ENCODE results near the gene R3HDM2.

The R3HDM2 gene

DNA sequence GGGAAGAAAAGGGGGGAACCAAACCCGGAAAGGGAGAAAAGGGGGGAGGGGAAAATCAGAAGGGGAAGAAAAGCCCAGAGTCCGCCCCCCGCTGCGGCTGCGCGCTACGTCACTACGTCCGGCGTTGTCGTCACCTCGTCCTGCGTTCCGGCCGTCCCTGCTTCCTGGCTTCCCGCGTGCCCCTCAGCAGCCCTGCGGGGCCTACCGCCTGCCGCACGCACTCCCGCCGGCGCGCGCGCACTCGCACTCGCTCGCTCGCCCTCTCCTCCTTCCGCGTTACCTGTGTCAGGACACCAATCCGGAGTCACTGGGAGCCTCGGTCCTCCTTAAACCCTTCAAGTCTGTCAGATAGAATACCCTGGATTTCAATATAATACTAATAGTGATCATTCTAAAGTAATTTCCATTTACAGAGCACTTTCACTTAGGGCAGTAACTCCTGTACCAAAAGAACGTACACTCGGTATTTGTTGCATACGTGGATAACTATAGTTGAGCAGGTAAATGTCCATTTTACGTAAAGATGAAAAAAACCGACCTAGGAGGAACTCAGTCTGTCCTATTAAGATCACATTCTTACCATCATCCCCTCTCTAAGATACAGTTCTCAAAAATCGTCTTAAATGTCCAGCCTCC is at the start of gene R3HDM2:
Gene R3HDM2, minus strand, starts transcription at position 113 of the 636 bp plus-strand sequence. CDS start 120,615 bp downstream, outside the sequence.
- DNase-seq (ENCODE audit: low read depth in 2 of 2), result peak; percentile 88 to 94

DNA sequence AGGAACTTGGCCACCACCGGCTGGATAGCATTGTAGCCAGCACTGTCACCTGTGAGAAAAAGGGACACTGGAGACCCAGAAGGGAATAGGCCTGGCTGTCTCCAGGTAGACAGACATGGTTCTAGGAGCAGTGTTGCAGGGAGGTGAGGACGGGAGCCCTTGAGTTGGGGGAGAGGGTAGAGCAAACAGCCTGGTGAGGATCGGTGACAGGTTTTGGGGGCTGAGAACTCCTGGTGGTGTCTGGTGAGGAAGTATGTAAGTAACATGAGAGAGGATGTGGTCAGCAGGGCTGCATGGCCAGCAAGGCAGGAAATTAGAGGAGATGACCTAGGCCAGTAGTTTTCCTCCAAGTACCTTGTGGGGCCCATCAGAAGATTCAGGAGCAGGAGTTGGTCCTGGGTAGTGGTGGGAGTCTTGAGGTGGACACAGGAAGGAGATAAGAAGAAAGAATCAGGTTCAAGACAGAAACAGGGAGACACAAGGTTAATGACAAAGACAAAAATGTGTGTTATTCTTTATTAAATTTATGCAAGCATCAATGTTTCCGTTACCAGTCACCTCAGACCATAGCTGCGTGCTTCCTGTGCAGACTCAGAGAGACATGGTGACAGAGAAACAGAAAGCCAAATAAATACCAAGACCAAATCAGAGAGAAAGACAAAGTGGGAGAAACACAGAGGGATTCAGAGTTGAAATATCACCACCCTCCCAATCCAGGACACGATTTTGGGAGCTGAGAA is 48.7 kb upstream of the R3HDM2 start, which contains the start of gene ARHGAP9:
Gene ARHGAP9, minus strand, starts transcription at position 491 of the 740 bp plus-strand sequence. Its CDS starts 460 bp downstream, at position 31.
- no peak for DNase-seq (ENCODE audit: low read depth in 2 of 2)

DNA sequence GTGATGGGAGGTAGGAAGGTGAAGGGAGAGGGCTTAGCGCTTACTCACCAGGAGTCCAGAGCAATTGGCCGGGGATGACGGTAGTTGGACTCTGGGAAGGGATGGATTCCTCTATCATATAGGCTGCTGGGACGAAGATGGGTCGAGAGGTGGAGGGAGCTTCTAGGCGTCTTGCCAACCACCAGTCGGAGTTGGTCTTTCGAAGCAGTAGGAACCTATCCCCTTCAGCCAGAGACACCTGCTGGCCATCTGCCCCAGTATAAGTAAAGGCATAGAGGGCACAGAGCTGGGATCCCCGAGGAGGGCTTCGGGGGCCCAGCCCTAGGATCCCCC is 48.2 kb upstream of the R3HDM2 start:
- DNase-seq (ENCODE audit: low read depth in 2 of 2), result no peak

DNA sequence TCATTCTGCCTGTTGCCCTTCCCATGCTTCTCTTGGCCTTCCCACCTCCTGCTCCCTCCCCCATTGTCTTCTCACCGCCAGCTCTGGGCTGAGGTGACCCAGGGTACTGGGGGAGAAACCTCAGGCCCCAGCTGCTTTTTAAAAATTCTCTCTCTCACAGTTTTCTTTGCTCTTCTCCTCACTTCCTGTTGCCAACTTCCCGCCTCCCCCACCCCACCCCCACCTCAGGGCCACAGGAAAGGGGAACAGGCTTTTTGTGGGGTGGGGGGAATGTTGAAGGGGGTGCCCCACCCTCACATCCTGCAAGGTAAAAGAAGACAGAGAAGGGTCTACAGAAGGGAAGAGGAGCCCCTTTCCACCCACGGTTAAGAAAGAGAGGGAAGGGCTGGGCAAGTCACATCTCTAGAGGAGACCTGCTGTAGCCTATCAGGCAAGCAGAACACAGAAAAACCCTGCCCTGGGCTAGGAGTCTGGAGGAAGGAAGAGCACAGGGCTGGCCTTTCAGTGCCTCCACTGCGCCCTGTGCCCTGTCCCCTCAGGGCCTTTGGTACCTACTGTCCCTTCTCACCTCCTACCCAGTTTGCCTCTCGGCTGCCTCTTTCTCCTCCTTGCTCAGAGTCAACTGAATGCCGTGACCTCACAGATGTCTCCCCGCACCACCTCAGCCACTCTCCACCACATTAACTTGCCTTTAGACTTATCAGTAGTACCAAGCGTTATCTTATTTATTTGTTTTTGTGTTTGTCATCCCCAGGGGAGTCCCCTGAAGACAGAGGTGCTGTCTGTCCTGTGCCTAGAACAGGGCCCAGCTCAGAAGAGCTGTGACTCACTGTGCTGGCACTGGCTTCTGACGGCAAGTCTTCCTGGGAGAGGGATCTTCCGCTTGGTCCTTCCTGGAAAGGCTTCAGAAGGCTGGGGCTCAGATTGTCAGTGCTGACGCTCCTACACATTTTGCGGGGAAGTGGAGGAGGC is 47.2 kb upstream of the R3HDM2 start:
- DNase-seq (ENCODE audit: low read depth in 2 of 2), result no peak

DNA sequence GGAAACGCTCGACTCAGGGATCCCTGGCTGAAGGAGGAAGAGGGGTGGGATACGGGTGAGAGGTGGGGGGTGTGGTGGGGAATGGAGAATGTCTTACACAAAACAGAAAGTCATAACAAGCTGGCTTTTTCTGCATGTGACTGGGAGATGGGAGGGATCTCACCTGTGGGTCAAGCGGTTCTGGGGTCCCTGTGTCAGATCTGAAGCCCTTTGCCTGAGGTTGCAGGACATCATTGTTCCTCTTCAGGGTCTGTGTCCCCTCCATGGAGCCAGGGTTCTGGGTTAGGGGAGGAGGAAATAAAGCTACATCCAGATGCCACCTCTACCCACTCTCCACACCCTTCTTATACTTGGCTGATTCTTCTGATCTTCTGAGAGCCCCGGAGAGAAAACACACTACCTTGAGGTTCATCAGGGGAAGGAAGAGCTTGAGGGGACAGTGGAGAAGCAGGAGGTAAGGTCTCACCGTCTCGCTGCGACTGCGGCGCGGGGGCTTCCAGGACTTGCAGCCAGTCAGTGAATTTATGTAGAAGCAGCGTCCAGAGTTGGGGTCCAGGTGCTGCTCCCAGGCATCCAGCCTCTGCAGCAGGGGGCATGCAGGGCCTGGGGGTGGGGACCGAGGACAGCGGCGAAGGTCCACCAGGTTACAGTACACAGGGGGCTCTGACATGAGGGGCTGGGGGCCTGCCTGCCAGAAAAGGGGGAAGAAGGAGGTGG is 46.3 kb upstream of the R3HDM2 start:
- no peak for DNase-seq (ENCODE audit: low read depth in 2 of 2)

DNA sequence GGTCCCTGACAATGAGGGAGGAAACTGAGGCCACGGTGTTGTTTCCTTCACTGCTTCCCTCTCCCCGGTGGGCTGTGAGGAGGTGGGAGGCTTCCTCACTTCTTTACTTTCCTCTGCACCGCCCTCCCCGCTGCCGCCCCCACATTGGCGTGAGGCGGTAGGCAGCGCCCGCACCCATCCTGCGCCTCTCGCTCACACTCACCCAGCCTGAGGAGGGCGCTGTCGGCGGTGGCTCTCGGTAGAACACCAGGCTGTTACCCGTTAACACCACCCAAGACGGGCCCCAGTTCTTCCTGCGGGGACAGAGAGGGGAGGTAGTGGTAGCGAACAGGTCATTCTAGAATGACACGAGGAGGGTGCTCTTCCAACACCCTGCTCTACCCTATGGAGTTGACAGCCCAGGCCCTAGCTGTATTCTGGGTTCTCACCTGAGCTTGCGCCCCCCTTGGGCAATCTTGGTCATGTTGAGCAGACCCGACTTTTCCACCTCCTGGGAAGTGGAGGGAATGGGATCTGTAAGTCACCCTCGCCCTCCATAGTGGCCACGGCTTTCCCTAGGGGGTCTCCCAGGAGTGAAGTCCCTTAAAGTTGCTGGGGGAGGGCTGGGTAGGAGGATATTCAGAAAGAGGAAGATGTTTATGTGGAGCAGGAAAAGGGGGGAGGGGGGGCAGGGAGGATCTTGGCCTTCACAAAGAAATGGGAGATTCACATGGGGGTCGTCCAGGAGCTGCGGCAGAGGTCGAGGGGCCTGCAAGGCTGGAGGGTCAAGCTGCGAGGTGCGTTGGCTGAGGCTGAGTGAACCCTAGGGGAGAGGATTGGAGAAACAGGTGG is 45.5 kb upstream of the R3HDM2 start:
- DNase-seq (ENCODE audit: low read depth in 2 of 2), result no peak

DNA sequence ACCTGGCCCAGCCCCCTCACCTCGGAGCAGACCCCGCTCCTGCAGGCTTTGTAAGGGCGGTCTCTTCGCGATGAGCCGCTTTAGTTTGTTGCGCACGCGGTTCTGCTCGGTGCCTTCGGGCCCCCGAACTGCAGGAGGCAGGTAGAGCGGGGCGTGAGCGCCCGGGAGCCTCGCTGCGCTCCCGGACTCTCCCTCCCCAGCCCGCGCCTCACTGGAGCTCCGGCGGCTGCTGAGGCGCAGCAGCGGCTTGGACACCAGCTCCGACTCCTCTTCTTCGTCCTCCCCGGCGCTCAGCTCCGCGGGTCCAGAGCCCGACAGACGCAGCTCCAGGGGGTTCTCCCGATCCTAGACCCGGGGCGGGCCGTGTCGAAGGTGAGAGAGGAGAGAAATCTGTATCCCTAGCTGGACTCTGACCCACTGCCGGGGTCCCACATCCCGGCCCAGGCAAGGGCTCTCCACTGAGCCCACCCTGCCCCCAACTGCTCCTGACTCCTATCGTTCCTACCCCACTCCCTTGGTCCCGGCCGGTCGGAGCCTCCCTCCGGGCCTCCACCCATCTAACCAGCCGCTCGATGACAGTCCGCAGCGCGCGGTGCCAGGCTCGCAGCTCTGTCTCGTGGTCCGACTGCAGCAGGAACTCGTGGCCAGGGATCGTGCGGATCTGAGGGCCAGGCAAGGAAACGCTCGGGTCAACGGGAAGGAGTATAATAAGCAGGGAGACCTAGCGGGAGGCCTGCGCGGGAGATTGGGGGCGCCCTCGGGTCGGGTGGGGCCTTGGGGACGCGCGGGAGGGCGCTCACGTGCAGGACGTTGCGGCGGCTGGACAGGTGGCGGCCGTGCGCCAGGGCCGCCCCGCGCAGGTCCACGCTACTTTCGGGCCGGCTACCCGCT is 44.7 kb upstream of the R3HDM2 start:
- no peak for DNase-seq (ENCODE audit: low read depth in 2 of 2)

DNA sequence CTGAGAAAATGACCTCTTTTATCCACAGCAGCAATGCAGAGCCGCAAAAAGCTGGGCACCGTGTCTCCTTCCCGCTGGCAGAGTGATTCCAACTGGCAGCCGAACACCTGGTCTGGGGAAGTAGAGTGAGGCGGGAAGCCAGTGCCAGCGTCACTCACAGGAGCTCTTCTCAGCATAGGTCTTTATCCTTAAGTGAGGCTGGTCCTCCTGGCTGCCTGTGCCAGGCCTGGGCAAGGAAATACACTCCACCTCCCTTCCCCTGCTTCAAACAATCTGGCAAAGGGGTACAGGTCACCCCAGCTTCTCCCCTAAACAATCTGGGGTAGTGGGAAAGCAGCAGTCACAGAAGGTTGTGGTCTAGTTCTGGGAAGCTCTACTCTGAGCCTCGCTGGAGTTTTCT is 44.0 kb upstream of the R3HDM2 start:
- DNase-seq (ENCODE audit: low read depth in 2 of 2), result no peak

DNA sequence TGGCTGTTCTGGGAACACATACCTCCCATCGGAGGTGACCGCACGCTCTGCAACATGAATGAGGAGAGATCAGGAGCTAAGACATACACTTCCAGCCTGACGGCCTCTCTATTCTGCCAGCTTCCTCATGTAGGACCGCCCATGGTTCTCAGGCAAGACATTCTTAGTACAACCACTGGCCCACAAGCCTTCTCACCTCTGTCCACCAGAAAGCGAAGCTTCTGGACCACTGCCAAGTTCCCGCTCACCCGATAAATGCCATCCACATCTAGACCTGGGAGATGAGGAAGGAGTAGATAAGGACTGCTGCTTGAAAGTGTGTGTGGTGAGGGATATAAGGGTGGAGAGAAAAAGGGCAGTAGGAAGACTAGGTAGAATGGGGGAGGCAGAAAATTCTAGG is 43.6 kb upstream of the R3HDM2 start:
- no peak for DNase-seq (ENCODE audit: low read depth in 2 of 2)

DNA sequence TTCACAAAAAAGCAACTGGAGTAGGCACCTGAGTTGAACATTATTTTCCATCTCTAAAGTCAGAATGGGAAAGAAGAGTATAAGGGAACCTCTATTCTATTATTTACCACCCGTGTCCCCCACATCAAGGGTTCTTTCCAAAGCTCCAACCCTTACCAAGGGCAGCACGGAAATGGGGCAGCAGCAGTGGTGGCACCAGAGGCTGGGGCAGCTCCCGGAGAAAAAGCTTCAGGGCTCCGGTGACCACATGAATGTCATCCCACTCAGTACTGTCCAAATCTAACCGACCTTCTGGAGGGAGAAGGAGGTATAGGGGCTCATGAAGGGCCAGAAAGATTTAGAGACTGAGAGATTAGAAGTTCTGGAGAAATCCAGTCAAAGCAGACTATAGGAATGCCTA is 43.0 kb upstream of the R3HDM2 start:
- no peak for DNase-seq (ENCODE audit: low read depth in 2 of 2)

DNA sequence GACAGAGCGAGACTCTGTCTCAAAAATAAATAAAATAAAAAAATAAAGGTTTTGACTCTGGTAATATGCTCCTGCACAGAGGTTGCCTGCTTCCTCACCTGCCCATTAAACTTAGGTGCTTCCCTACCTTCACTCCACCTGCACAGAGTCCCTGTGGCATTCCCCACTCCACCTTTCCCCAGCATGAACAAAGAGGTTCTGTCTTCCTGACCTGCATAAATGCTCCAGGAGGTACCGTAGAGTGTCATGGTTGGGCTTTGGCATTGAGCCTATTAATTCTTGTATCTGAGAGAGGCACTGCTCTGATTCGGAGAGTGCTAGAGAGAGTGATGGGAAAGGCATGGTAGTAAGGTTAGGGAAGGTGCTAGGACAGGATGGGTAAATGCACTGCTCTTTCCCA is 42.5 kb upstream of the R3HDM2 start:
- no peak for DNase-seq (ENCODE audit: low read depth in 2 of 2)

DNA sequence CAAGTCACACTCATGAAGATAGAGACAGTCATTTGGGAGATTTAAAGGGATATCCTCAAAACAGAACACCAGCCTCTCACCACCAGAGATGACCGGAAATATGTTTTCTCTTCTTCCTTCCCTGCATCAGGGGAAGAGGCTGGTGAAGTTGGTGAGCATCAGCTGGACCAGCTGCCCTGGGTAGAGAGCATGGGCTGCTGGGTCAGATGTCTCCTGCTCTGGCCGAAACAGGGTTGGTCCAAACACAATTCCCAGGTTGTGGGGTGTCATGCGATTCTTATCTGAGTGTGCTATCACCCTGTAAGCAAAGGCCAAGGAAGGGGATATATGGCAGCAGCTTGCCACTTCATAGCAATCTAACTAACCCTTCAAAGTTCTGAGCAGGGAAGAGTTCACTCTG is 41.5 kb upstream of the R3HDM2 start:
- no peak for DNase-seq (ENCODE audit: low read depth in 2 of 2)

DNA sequence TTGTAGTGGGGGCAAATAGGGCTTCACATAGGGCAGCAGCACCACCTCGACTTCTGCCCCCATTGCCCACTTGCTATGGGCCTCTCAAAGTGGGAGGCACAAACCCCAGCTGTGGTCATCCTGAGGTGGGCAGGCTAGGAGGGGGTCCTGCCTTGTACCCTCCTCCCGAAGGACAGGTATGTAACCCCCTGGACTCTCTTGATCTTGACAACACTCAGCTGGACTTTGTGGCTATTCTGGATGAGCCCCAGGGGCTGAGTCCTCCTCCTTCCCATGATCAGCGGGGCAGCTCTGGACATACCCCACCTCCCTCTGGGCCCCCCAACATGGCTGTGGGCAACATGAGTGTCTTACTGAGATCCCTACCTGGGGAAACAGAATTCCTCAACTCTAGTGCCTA is 40.8 kb upstream of the R3HDM2 start:
- no peak for DNase-seq (ENCODE audit: low read depth in 2 of 2)

DNA sequence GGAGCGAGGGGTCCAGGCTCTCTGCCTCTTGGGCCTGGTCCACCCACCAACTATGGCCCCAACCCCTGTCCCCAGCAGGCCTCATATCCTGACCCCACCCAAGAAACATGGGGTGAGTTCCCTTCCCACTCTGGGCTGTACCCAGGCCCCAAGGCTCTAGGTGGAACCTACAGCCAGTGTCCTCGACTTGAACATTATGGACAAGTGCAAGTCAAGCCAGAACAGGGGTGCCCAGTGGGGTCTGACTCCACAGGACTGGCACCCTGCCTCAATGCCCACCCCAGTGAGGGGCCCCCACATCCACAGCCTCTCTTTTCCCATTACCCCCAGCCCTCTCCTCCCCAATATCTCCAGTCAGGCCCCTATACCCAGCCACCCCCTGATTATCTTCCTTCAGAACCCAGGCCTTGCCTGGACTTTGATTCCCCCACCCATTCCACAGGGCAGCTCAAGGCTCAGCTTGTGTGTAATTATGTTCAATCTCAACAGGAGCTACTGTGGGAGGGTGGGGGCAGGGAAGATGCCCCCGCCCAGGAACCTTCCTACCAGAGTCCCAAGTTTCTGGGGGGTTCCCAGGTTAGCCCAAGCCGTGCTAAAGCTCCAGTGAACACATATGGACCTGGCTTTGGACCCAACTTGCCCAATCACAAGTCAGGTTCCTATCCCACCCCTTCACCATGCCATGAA is 40.3 kb upstream of the R3HDM2 start:
- DNase-seq (ENCODE audit: low read depth in 2 of 2), result no peak

DNA sequence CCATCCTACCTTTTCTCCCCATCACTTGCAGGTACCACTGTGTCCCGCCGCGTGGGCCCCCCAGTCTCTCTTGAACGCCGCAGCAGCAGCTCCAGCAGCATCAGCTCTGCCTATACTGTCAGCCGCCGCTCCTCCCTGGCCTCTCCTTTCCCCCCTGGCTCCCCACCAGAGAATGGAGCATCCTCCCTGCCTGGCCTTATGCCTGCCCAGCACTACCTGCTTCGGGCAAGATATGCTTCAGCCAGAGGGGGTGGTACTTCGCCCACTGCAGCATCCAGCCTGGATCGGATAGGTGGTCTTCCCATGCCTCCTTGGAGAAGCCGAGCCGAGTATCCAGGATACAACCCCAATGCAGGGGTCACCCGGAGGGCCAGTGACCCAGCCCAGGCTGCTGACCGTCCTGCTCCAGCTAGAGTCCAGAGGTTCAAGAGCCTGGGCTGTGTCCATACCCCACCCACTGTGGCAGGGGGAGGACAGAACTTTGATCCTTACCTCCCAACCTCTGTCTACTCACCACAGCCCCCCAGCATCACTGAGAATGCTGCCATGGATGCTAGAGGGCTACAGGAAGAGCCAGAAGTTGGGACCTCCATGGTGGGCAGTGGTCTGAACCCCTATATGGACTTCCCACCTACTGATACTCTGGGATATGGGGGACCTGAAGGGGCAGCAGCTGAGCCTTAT is 39.6 kb upstream of the R3HDM2 start:
- no peak for DNase-seq (ENCODE audit: low read depth in 2 of 2)

DNA sequence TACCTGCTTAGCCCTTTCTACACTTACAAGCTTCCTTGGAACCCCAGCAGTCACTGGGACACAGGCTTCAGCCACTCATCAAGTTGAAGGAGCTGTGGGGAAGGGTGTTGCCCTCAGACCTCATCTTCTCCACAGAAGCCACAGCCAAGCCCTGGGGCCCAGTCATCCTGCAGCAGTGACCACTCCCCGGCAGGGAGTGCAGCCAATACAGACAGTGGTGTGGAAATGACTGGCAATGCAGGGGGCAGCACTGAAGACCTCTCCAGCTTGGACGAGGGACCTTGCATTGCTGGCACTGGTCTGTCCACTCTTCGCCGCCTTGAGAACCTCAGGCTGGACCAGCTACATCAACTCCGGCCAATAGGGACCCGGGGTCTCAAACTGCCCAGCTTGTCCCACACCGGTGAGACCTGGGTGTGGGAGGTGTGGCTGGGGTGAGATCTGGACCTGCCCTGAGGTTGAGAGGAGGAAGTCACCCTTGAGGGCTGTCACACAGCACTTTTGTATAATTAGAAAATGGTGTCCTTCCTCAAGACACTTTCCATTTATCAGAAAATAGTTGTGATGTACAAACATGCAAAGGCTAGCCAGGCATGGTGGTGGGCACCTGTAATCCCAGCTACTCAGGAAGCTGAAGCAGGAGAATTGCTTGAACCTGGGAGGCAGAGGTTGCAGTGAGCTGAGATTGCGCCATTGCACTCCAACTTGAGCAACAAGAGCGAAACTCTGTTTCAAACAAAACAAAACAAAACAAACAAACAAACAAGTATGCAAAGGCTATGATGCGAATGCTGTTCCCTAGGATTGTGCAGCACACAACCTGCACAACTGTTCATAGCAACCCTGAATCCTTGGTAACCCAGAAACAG is 38.7 kb upstream of the R3HDM2 start:
- DNase-seq (ENCODE audit: low read depth in 2 of 2), result no peak

DNA sequence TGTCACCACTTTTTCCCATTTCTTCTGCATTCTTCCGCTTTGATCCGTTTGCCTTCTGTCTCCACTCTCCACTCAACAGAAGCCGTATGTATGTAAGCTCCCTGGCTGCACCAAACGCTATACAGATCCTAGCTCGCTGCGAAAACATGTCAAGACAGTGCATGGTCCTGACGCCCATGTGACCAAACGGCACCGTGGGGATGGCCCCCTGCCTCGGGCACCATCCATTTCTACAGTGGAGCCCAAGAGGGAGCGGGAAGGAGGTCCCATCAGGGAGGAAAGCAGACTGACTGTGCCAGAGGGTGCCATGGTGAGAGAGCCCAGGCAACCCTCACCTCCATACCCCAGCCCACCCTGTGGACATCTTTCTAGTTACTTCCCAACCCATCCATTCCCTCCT is 37.1 kb upstream of the R3HDM2 start:
- DNase-seq (ENCODE audit: low read depth in 2 of 2), result no peak

All from stimulated activated CD8-positive, alpha-beta memory T cell treated with anti-CD3 and anti-CD28 coated beads, Interleukin-7, amount 100 ng/mL, for 1 hour (primary cell).